H9 (cell line): ENCODE data around the gene LDLRAD4. TPM values are rescaled to one million over a fixed set of nuclear protein-coding genes. Genes with fewer than 3 reads are reported as not detected.

ENCODE experiments used
- DNase-seq: peaks from one replicate; pipeline ENCODE4 v3.0.0-alpha.2; 2017
- H2AFZ ChIP-seq: one replicate; pipeline ENCODE4 v1.6.1; 2013; ENCODE audit warnings: mild to moderate bottlenecking, low read length, control low read depth, moderate library complexity
- H2AK5ac ChIP-seq: 2 replicates; pipeline ENCODE4 v1.6.1; 2013; ENCODE audit warnings: low read length, control low read depth, mixed read lengths; ENCODE audit not compliant: insufficient read length
- H2BK120ac ChIP-seq: one replicate; pipeline ENCODE4 v1.6.1; 2013; ENCODE audit warnings: low read depth, mild to moderate bottlenecking, low read length, control low read depth, inconsistent platforms; ENCODE audit not compliant: poor library complexity, severe bottlenecking
- H2BK12ac ChIP-seq: 2 replicates; pipeline ENCODE4 v1.6.1; 2013; ENCODE audit warnings: low read length, control low read depth, mixed read lengths, low read depth; ENCODE audit not compliant: insufficient read length
- H2BK15ac ChIP-seq: 2 replicates; pipeline ENCODE4 v1.6.1; 2013; ENCODE audit warnings: low read depth, low read length, control low read depth
- H2BK20ac ChIP-seq: one replicate; pipeline ENCODE4 v1.6.1; 2013; ENCODE audit warnings: low read depth, mild to moderate bottlenecking, low read length, control low read depth, inconsistent platforms; ENCODE audit not compliant: poor library complexity, severe bottlenecking
- H2BK5ac ChIP-seq: 2 replicates; pipeline ENCODE4 v1.6.1; 2013; ENCODE audit warnings: low read length, control low read depth, mixed read lengths; ENCODE audit not compliant: insufficient read length
- H3K14ac ChIP-seq: 2 replicates; pipeline ENCODE4 v1.6.1; 2013; ENCODE audit warnings: low read length, control low read depth; ENCODE audit not compliant: insufficient read depth
- H3K18ac ChIP-seq: 2 replicates; pipeline ENCODE4 v1.6.1; 2013; ENCODE audit warnings: low read depth, mild to moderate bottlenecking, mixed read lengths, low read length, control low read depth; ENCODE audit not compliant: insufficient read length
- H3K23ac ChIP-seq: 2 replicates; pipeline ENCODE4 v1.6.1; 2013; ENCODE audit warnings: low read length, control low read depth, mixed read lengths, low read depth; ENCODE audit not compliant: insufficient read length
- H3K23me2 ChIP-seq: 2 replicates; pipeline ENCODE4 v1.6.1; 2013; ENCODE audit warnings: low read depth, mild to moderate bottlenecking, mixed read lengths, low read length, control low read depth; ENCODE audit not compliant: insufficient read length, poor library complexity, severe bottlenecking
- H3K27ac ChIP-seq: 2 replicates; pipeline ENCODE4 v1.5.1; 2013; ENCODE audit warnings: low read length, control low read depth, mixed read lengths, low read depth; ENCODE audit not compliant: insufficient read length
- H3K27me3 ChIP-seq: 2 replicates; pipeline ENCODE4 v1.6.1; 2013; ENCODE audit warnings: low read length, control low read depth, inconsistent platforms; ENCODE audit not compliant: insufficient read depth
- H3K4ac ChIP-seq: 2 replicates; pipeline ENCODE4 v1.6.1; 2013; ENCODE audit warnings: low read depth, mild to moderate bottlenecking, control low read depth, inconsistent platforms, low read length, moderate library complexity
- H3K4me1 ChIP-seq: 2 replicates; pipeline ENCODE4 v1.6.1; 2013; ENCODE audit warnings: low read length, control low read depth, inconsistent platforms; ENCODE audit not compliant: insufficient read depth
- H3K4me2 ChIP-seq: 2 replicates; pipeline ENCODE4 v1.6.1; 2013; ENCODE audit warnings: low read length, control low read depth, mixed read lengths; ENCODE audit not compliant: insufficient read length, insufficient read depth
- H3K56ac ChIP-seq: 2 replicates; pipeline ENCODE4 v1.6.1; 2013; ENCODE audit warnings: low read depth, mild to moderate bottlenecking, mixed read lengths, low read length, control low read depth; ENCODE audit not compliant: insufficient read length
- H3K79me1 ChIP-seq: 2 replicates; pipeline ENCODE4 v1.6.1; 2013; ENCODE audit warnings: low read depth, mild to moderate bottlenecking, moderate library complexity, low read length, control low read depth, inconsistent platforms; ENCODE audit not compliant: insufficient read depth, poor library complexity, severe bottlenecking
- H3K79me2 ChIP-seq: 2 replicates; pipeline ENCODE4 v1.6.1; 2013; ENCODE audit warnings: low read length, control low read depth, inconsistent platforms; ENCODE audit not compliant: insufficient read depth
- H3K9ac ChIP-seq: 2 replicates; pipeline ENCODE4 v1.6.1; 2013; ENCODE audit warnings: low read length, control low read depth, mixed read lengths; ENCODE audit not compliant: insufficient read length; ENCODE audit errors: extremely low read depth
- H3K9me3 ChIP-seq: one replicate; pipeline ENCODE4 v1.6.1; 2013; ENCODE audit warnings: low read depth, low read length, inconsistent platforms; ENCODE audit not compliant: control insufficient read depth
- H3T11ph ChIP-seq: one replicate; pipeline ENCODE4 v1.6.1; 2013; ENCODE audit warnings: mild to moderate bottlenecking, low read length, control low read depth, inconsistent platforms
- H4K20me1 ChIP-seq: one replicate; pipeline ENCODE4 v1.6.1; 2013; ENCODE audit not compliant: control insufficient read depth, insufficient read length, insufficient read depth
- H4K5ac ChIP-seq: 2 replicates; pipeline ENCODE4 v1.6.1; 2013; ENCODE audit warnings: low read depth, mild to moderate bottlenecking, mixed read lengths, low read length, control low read depth; ENCODE audit not compliant: insufficient read length
- H4K8ac ChIP-seq: replicated peaks from 2 replicates; pipeline ENCODE4 v1.6.1; 2013; ENCODE audit warnings: low read length, control low read depth, mixed read lengths, low read depth; ENCODE audit not compliant: insufficient read length
- H4K91ac ChIP-seq: 2 replicates; pipeline ENCODE4 v1.6.1; 2013; ENCODE audit warnings: low read depth, mild to moderate bottlenecking, moderate library complexity, mixed read lengths, low read length, control low read depth; ENCODE audit not compliant: insufficient read length
- H3K27ac Mint-ChIP-seq, 3 experiments: 2 replicates in 2 of 3; 3 replicates in 1 of 3; pipeline ENCODE4 v1.8.0; 2020 to 2021; ENCODE audit warnings: mixed read lengths in 3 of 3, mild to moderate bottlenecking in 1 of 3, moderate library complexity in 1 of 3
- H3K27me3 Mint-ChIP-seq: 2 replicates; pipeline ENCODE4 v1.8.0; 2021; ENCODE audit warnings: low read depth, mild to moderate bottlenecking, moderate library complexity, mixed read lengths
- H3K36me3 Mint-ChIP-seq, 3 experiments: 2 replicates in 2 of 3; 3 replicates in 1 of 3; pipeline ENCODE4 v1.8.0; 2020 to 2021; ENCODE audit warnings: low read depth in 3 of 3, mixed read lengths in 3 of 3; ENCODE audit not compliant: insufficient read depth in 1 of 3
- H3K4me1 Mint-ChIP-seq, 2 experiments: 2 replicates each; pipeline ENCODE4 v1.8.0; 2020; ENCODE audit warnings: mixed read lengths in 2 of 2
- H3K4me3 Mint-ChIP-seq, 2 experiments: 2 replicates in 1 of 2; 3 replicates in 1 of 2; pipeline ENCODE4 v1.8.0; 2020 to 2021; ENCODE audit warnings: mild to moderate bottlenecking in 2 of 2, mixed read lengths in 2 of 2, moderate library complexity in 1 of 2
- H3K9me3 Mint-ChIP-seq, 2 experiments: 2 replicates in 1 of 2; 3 replicates in 1 of 2; pipeline ENCODE4 v1.8.0; 2020; ENCODE audit warnings: mild to moderate bottlenecking in 2 of 2, mixed read lengths in 2 of 2, moderate library complexity in 1 of 2
- CTCF ChIP-seq: fragments of 200-600 bp; sonication (generic); conservative IDR thresholded peaks from 3 replicates; pipeline ENCODE4 v1.8.0; 2021; ENCODE audit warnings: antibody characterized with exemption, mild to moderate bottlenecking
- WGBS: extraction: QIAGEN DNeasy Blood & Tissue Kit; methylation state at CpG from one replicate; pipeline ENCODE4 v1.1.7; 2013; ENCODE audit warnings: missing lambda C conversion rate, low lambda C conversion rate, mixed read lengths; ENCODE audit not compliant: insufficient read length; ENCODE audit errors: extremely low coverage; 5-methylcytosine and 5-hydroxymethylcytosine counted together
- total RNA-seq: library from RNA; stranded (reverse); gene quantifications from 2 replicates; pipeline ENCODE4 v1.2.1, GENCODE V29; 2021

The LDLRAD4 gene
- total RNA-seq, 1 experiment from 2014 or later = 3.9 TPM

GRCh38 chr18:13471971-13472628 is 253.5 kb downstream of the LDLRAD4 start:
- Histone ChIP-seq H3K79me2 (0 out of 2 replicates have a peak, but pooled peaks cover 2% of the 10 kb centered on the region), H3K18ac (no peak overlapping the region), H3K4me2 (no peak overlapping the region), H4K5ac (no peak overlapping the region), H2AFZ (no peak overlapping the region), H3K56ac (no peak overlapping the region), H3K9ac (no peak overlapping the region), H3K27me3 (no peaks in the 10 kb centered on the region), H2BK12ac (no peak overlapping the region), H4K91ac (no peak overlapping the region), H4K8ac (no peak overlapping the region), H3K23ac (no peak overlapping the region), H3K27ac (no peak overlapping the region), H3K14ac (no peak overlapping the region), H2AK5ac (no peak overlapping the region), H2BK15ac (no peak overlapping the region), H3K23me2 (no peaks in the 10 kb centered on the region), H3T11ph (no peak overlapping the region), H3K4ac (no peak overlapping the region), H2BK120ac (no peak overlapping the region), H3K4me1 (no peaks in the 10 kb centered on the region), H2BK20ac (no peak overlapping the region), H4K20me1 (no peaks in the 10 kb centered on the region), H3K79me1 (no peaks in the 10 kb centered on the region), H2BK5ac (no peak overlapping the region), H3K9me3 (no peaks in the 10 kb centered on the region)
- no peaks in the 10 kb centered on the region for H3K27me3 Mint-ChIP-seq
- no peak overlapping the region; a peak in 1 of 5 replicates for H3K4me3 Mint-ChIP-seq
- H3K9me3 Mint-ChIP-seq = peaks cover 3 to 5% of the 10 kb centered on the region in 2 experiments; a peak in 4 of 5 replicates
- no CpG with 5 or more reads among the region's 17 CpGs for WGBS
- peaks cover 23 to 26% of the 10 kb centered on the region in 2 experiments for H3K4me1 Mint-ChIP-seq
- no peak for TF ChIP-seq CTCF
- H3K27ac Mint-ChIP-seq = peak overlapping the region in 2 of 3 experiments; percentile 73 to 77; a peak in 5 of 7 replicates
- DNase-seq = no peak
- peaks cover 0 to 2% (median 0%) of the 10 kb centered on the region in 3 experiments; a peak in 2 of 7 replicates for H3K36me3 Mint-ChIP-seq
